SU-DHL-6 (cell line): ENCODE data around the gene RIN3.

Source experiments
- H2AFZ ChIP-seq: fragments of 200-600 bp; sonication (generic); 2 replicates; pipeline ENCODE4 v1.6.1; 2014; ENCODE audit warnings: low read depth, mild to moderate bottlenecking, moderate library complexity, mixed read lengths, antibody characterized with exemption, low read length; ENCODE audit not compliant: severe bottlenecking
- H3F3A ChIP-seq: fragments of 200-600 bp; shearing (Covaris generic); 2 replicates; pipeline ENCODE4 v1.6.0; 2016; ENCODE audit warnings: antibody characterized with exemption, mild to moderate bottlenecking; ENCODE audit not compliant: insufficient read depth
- H3K27ac ChIP-seq: fragments of 200-600 bp; sonication (generic); 2 replicates; pipeline ENCODE4 v1.5.1; 2016; ENCODE audit warnings: low read depth, mild to moderate bottlenecking, low read length, moderate library complexity, mixed read lengths
- H3K27me3 ChIP-seq: fragments of 200-600 bp; sonication (generic), shearing (Covaris generic); 2 replicates; pipeline ENCODE4 v1.6.0; 2014; ENCODE audit warnings: mild to moderate bottlenecking, low read length
- H3K36me3 ChIP-seq: fragments of 200-600 bp; sonication (generic); 2 replicates; pipeline ENCODE4 v1.6.1; 2014; ENCODE audit warnings: mild to moderate bottlenecking, low read length, mixed read lengths
- H3K4me2 ChIP-seq: fragments of 300-600, 200-600 bp; shearing (Covaris generic), sonication (generic); 2 replicates; pipeline ENCODE4 v1.6.0; 2014; ENCODE audit warnings: low read length, low read depth, mild to moderate bottlenecking; ENCODE audit not compliant: poor library complexity, severe bottlenecking
- H3K4me3 ChIP-seq: fragments of 200-600 bp; sonication (generic); 2 replicates; pipeline ENCODE4 v1.5.1; 2014; ENCODE audit warnings: antibody characterized with exemption, low read length, mild to moderate bottlenecking, mixed read lengths; ENCODE audit not compliant: insufficient read depth, poor library complexity, severe bottlenecking
- H3K79me2 ChIP-seq: fragments of 200-600 bp; sonication (generic); 2 replicates; pipeline ENCODE4 v1.6.1; 2014; ENCODE audit warnings: mild to moderate bottlenecking, low read length, moderate library complexity; ENCODE audit not compliant: insufficient read depth
- H3K9ac ChIP-seq: fragments of 200-600 bp; sonication (generic); 2 replicates; pipeline ENCODE4 v1.7.0; 2014; ENCODE audit warnings: mild to moderate bottlenecking, low read length
- H3K9me2 ChIP-seq: fragments of 200-600 bp; sonication (generic); replicated peaks from 2 replicates; pipeline ENCODE4 v1.6.1; 2014; ENCODE audit warnings: low read length; ENCODE audit not compliant: insufficient read depth
- H3K9me3 ChIP-seq: fragments of 200-600 bp; sonication (generic); 2 replicates; pipeline ENCODE4 v1.6.1; 2014; ENCODE audit warnings: low read length, mixed read lengths; ENCODE audit not compliant: insufficient read depth
- H4K20me1 ChIP-seq: fragments of 200-600 bp; sonication (generic); 2 replicates; pipeline ENCODE4 v1.6.1; 2014; ENCODE audit warnings: low read depth, mild to moderate bottlenecking, antibody characterized with exemption, low read length, moderate library complexity, mixed read lengths
- CTCF ChIP-seq: fragments of 200-600 bp; sonication (generic); IDR thresholded peaks from one replicate; pipeline ENCODE4 v1.5.1; 2017; ENCODE audit warnings: antibody characterized with exemption, mild to moderate bottlenecking, low read length, moderate library complexity; ENCODE audit not compliant: insufficient read depth, poor library complexity, severe bottlenecking
- EZH2phosphoT487 ChIP-seq: fragments of 200-600 bp; sonication (generic), shearing (Covaris generic); conservative IDR thresholded peaks from 2 replicates; pipeline ENCODE4 v1.6.1; 2018; ENCODE audit warnings: mild to moderate bottlenecking, antibody characterized with exemption, low read length, moderate library complexity, mixed read lengths

RIN3 gene

GRCh38 chr14:92565718-92566115, 52.1 kb downstream of the RIN3 start:
- Histone ChIP-seq H2AFZ (no peak overlapping the region), H3K79me2 (no peaks in the 10 kb centered on the region), H3F3A (no peaks in the 10 kb centered on the region), H3K9ac (no peak overlapping the region), H4K20me1 (no peaks in the 10 kb centered on the region), H3K9me3 (no peaks in the 10 kb centered on the region), H3K4me3 (no peak overlapping the region), H3K36me3 (no peaks in the 10 kb centered on the region), H3K27ac (no peak overlapping the region), H3K27me3 (no peaks in the 10 kb centered on the region), H3K4me2 (no peak overlapping the region), H3K9me2 (no peaks in the 10 kb centered on the region)
- TF ChIP-seq CTCF, result no peak

- no peaks in the 10 kb centered on the region for H3F3A ChIP-seq
- TF ChIP-seq CTCF (no peak), EZH2phosphoT487 (no peak)
These were observed 53.7 kb downstream of the RIN3 start for GRCh38 chr14:92567173-92567725.

GRCh38 chr14:92568621-92569479, 55.3 kb downstream of the RIN3 start:
- no peak overlapping the region for H3K4me2 ChIP-seq
- H3K79me2 ChIP-seq, result no peaks in the 10 kb centered on the region
- no peak overlapping the region for H3K27ac ChIP-seq
- H3K9ac ChIP-seq, result no peak overlapping the region
- H3K4me3 ChIP-seq, result no peak overlapping the region
- no peaks in the 10 kb centered on the region for H3F3A ChIP-seq
- H4K20me1 ChIP-seq, result no peaks in the 10 kb centered on the region
- H3K27me3 ChIP-seq, result no peaks in the 10 kb centered on the region
- H2AFZ ChIP-seq, result no peak overlapping the region
- no peaks in the 10 kb centered on the region for H3K9me2 ChIP-seq
- H3K9me3 ChIP-seq, result no peaks in the 10 kb centered on the region
- TF ChIP-seq EZH2phosphoT487 (no peak), CTCF (no peak)
- no peaks in the 10 kb centered on the region for H3K36me3 ChIP-seq

More at GRCh38 chr14:92567173-92567725, 53.7 kb downstream of the RIN3 start:
- no peaks in the 10 kb centered on the region for H3K27me3 ChIP-seq
- H3K4me2 ChIP-seq, result no peak overlapping the region
- no peaks in the 10 kb centered on the region for H3K79me2 ChIP-seq
- no peaks in the 10 kb centered on the region for H3K9me3 ChIP-seq
- no peak overlapping the region for H2AFZ ChIP-seq
- no peak overlapping the region for H3K27ac ChIP-seq
- no peak overlapping the region for H3K4me3 ChIP-seq
- no peaks in the 10 kb centered on the region for H3K36me3 ChIP-seq
- H3K9me2 ChIP-seq, result no peaks in the 10 kb centered on the region
- H3K9ac ChIP-seq, result no peak overlapping the region
- H4K20me1 ChIP-seq, result no peaks in the 10 kb centered on the region
